Central memory CD8-positive, alpha-beta T cell (primary cell): ENCODE measurements around the gene MTUS2.

Source experiments
- ATAC-seq: fragments of 150-1000 bp; cut with Tn5 transposase; replicated peaks from 2 replicates; pipeline ENCODE4 v1.10.0; 2022; ENCODE audit warnings: mild to moderate bottlenecking, moderate FRiP score, moderate number of reproducible peaks; ENCODE audit not compliant: poor library complexity, severe bottlenecking; ENCODE audit errors: extremely low read depth
- DNase-seq, 2 donors: peaks; one replicate each; pipeline ENCODE4 v3.0.0; 2021; ENCODE audit warnings: low spot score in 2 of 2
- H3K27ac Mint-ChIP-seq: one replicate; pipeline ENCODE4 v1.8.0; 2022; ENCODE audit warnings: low read depth, mild to moderate bottlenecking, moderate library complexity, mixed read lengths
- H3K27me3 Mint-ChIP-seq: one replicate; pipeline ENCODE4 v1.8.0; 2022; ENCODE audit warnings: mixed read lengths
- H3K36me3 Mint-ChIP-seq: one replicate; pipeline ENCODE4 v1.8.0; 2022; ENCODE audit warnings: mild to moderate bottlenecking, moderate library complexity, mixed read lengths; ENCODE audit not compliant: insufficient read depth
- H3K4me1 Mint-ChIP-seq: one replicate; pipeline ENCODE4 v1.8.0; 2022; ENCODE audit warnings: mixed read lengths
- H3K4me3 Mint-ChIP-seq: one replicate; pipeline ENCODE4 v1.8.0; 2022; ENCODE audit warnings: mild to moderate bottlenecking, moderate library complexity, mixed read lengths
- H3K9me3 Mint-ChIP-seq: one replicate; pipeline ENCODE4 v1.8.0; 2022; ENCODE audit warnings: mixed read lengths

The MTUS2 gene

GRCh38 chr13:29021311-29021710 lies 201.2 kb downstream of the MTUS2 start:
- H3K27ac Mint-ChIP-seq: no peak overlapping the region
- H3K4me3 Mint-ChIP-seq: no peak overlapping the region
- no peaks in the 10 kb centered on the region for H3K36me3 Mint-ChIP-seq
- ATAC-seq: no peak
- no peaks in the 10 kb centered on the region for H3K4me1 Mint-ChIP-seq
- peaks cover 5% of the 10 kb centered on the region for H3K9me3 Mint-ChIP-seq
- H3K27me3 Mint-ChIP-seq: no peaks in the 10 kb centered on the region
- no peak for DNase-seq

GRCh38 chr13:29021717-29022116 lies 201.6 kb downstream of the MTUS2 start:
- Mint-ChIP-seq H3K4me1 (no peaks in the 10 kb centered on the region), H3K36me3 (no peaks in the 10 kb centered on the region), H3K9me3 (peaks cover 5% of the 10 kb centered on the region), H3K27me3 (no peaks in the 10 kb centered on the region), H3K4me3 (no peak overlapping the region), H3K27ac (no peak overlapping the region)
- ATAC-seq (no peak), DNase-seq (no peak)

DNA sequence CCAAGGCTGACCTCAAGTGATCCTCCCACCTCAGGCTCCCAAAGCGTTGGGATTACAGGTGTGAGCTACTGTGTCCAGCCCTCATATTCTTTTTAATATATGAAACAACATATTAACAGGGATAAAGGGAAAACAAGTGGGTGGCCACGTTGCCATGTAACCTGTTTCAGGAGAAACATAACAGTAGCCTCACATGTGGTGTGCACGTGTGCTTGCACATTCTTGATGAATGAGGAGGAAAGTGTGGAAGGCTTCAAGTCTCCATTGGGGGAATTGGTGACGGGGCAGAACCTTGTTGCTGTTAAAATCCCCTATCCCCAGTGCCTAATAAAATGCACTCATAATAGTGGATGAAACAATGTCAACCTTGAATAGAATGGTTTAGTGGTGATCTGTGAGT lies 202.3 kb downstream of the MTUS2 start:
- Mint-ChIP-seq H3K9me3 (peaks cover 5% of the 10 kb centered on the region), H3K4me3 (no peak overlapping the region), H3K36me3 (no peaks in the 10 kb centered on the region), H3K27ac (no peak overlapping the region), H3K27me3 (no peaks in the 10 kb centered on the region), H3K4me1 (no peaks in the 10 kb centered on the region)
- DNase-seq (no peak), ATAC-seq (no peak)

DNA sequence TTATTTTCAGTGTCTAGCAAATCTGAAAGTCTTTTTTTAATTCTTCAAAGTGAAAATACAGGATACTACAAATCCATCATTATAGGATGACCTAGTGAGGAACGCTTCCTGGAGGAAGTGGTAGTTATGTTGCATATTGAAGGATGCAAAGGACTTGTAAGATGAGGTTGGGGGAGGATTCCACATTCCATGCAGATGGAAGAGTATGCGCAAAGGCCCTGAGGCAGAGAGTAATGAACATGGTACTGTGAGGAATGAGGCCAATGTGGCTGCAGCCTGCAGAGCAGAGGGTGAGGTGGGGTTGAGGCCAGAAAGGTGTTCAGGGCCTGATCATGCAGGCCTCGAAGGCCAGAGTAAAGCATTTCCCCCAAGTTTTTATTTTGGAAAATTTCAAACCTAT lies 202.8 kb downstream of the MTUS2 start:
- ATAC-seq: no peak
- Mint-ChIP-seq H3K4me1 (no peaks in the 10 kb centered on the region), H3K27ac (no peak overlapping the region), H3K9me3 (peaks cover under 1% of the 10 kb centered on the region), H3K27me3 (no peaks in the 10 kb centered on the region), H3K4me3 (no peak overlapping the region), H3K36me3 (no peaks in the 10 kb centered on the region)
- DNase-seq: no peak

GRCh38 chr13:29024783-29025182 lies 204.6 kb downstream of the MTUS2 start:
- Mint-ChIP-seq H3K27me3 (no peaks in the 10 kb centered on the region), H3K27ac (no peak overlapping the region), H3K4me3 (no peak overlapping the region), H3K9me3 (peaks cover 6% of the 10 kb centered on the region), H3K36me3 (no peaks in the 10 kb centered on the region), H3K4me1 (no peaks in the 10 kb centered on the region)
- DNase-seq (no peak), ATAC-seq (no peak)

DNA sequence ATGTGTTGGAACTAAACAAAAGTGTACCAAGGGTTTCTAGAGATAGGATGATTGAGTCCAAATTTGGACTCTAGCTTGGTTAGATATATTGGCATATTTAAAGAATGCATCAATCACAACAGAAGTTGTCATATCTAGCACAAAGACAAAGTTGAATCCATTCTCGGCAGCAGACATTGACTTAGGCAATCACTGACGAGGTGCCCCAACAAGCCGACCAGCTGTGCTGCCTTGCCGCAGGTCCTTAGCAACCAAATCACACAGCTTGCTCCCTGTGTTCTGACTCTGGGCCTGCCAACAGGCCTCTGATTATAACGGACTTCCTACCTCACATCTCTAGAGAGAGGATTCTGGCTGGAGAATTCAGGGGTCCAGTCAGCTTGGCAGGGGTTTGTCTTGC lies 208.7 kb downstream of the MTUS2 start:
- Mint-ChIP-seq H3K27ac (no peak overlapping the region), H3K27me3 (no peaks in the 10 kb centered on the region), H3K4me3 (no peak overlapping the region), H3K36me3 (no peaks in the 10 kb centered on the region), H3K4me1 (no peaks in the 10 kb centered on the region), H3K9me3 (peaks cover 11% of the 10 kb centered on the region)
- DNase-seq: no peak
- ATAC-seq: no peak

DNA sequence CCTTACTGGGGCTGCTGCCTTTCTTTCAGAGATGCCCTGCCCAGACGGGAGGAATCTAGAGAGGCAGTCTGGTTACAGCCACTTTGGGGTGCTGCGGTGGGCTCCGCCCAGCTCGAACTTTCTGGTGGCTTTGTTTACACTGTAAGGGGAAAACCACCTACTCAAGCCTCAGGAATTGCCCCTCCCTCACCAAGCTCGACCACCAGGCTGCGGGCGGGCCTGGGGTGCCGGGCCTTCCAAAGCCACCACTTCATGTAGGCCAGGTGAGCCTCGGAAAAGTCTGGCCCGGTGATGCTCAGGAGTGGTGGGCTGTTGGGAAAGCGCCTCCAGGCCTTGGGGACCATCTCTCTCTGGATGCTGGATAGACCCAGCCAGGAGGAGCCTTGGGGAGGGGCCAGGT lies 218.6 kb downstream of the MTUS2 start:
- H3K4me3 Mint-ChIP-seq: no peak overlapping the region
- ATAC-seq: no peak
- H3K27ac Mint-ChIP-seq: no peak overlapping the region
- H3K36me3 Mint-ChIP-seq: no peaks in the 10 kb centered on the region
- H3K4me1 Mint-ChIP-seq: no peaks in the 10 kb centered on the region
- no peaks in the 10 kb centered on the region for H3K27me3 Mint-ChIP-seq
- H3K9me3 Mint-ChIP-seq: peaks cover 7% of the 10 kb centered on the region
- DNase-seq: no peak

DNA sequence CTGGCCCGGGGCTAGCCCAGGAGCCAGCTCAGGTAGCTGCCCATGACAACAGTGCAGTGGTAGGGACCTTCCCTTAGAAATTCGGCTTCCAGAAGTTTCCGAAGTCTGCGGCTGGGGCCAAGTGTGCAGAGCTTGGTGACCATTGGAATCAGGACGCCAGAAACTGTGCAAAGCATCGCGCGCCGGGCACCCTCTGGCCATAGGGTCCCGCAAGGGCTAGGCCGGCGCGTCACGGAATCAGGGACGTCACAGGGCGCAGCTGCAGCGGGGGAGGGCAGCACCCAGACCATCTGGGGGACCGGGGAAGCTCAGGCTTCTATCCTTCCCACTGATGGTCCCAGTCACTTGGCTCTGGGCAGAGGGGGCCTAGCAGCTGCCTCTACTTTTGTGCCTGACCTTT lies 219.1 kb downstream of the MTUS2 start:
- no peak for ATAC-seq
- Mint-ChIP-seq H3K27me3 (no peaks in the 10 kb centered on the region), H3K4me1 (no peaks in the 10 kb centered on the region), H3K36me3 (no peaks in the 10 kb centered on the region), H3K9me3 (peaks cover 7% of the 10 kb centered on the region), H3K27ac (no peak overlapping the region), H3K4me3 (no peak overlapping the region)
- DNase-seq: no peak

DNA sequence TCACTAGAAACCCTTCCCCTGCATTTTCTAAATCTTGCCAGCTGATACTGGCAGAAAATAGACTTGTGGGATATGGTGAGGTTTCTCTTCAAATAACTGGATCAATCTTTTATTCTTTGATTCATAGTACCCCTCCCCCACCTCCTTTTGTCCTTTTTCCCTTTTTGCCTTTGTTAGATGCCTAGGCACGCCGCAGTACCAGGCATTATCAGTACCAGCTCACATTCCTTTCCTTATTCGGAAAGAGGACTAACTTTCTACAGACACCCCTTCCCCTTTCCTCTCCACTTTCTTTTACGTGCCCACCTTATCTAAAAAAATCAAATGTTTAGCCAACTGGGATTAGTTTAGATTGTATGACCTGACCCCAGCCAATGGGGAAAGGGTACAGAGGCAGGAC lies 226.4 kb downstream of the MTUS2 start:
- Mint-ChIP-seq H3K27ac (no peak overlapping the region), H3K27me3 (peaks cover 8% of the 10 kb centered on the region), H3K4me1 (no peaks in the 10 kb centered on the region), H3K9me3 (peaks cover 23% of the 10 kb centered on the region), H3K36me3 (no peaks in the 10 kb centered on the region), H3K4me3 (no peak overlapping the region)
- ATAC-seq (no peak), DNase-seq (no peak)

- peaks cover 24% of the 10 kb centered on the region for H3K9me3 Mint-ChIP-seq
- H3K27ac Mint-ChIP-seq: no peak overlapping the region
- H3K4me1 Mint-ChIP-seq: no peaks in the 10 kb centered on the region
- no peak for ATAC-seq
- H3K27me3 Mint-ChIP-seq: peaks cover 8% of the 10 kb centered on the region
- no peak overlapping the region for H3K4me3 Mint-ChIP-seq
- H3K36me3 Mint-ChIP-seq: no peaks in the 10 kb centered on the region
- DNase-seq: no peak
These were observed 229.4 kb downstream of the MTUS2 start for GRCh38 chr13:29049524-29049923.

DNA sequence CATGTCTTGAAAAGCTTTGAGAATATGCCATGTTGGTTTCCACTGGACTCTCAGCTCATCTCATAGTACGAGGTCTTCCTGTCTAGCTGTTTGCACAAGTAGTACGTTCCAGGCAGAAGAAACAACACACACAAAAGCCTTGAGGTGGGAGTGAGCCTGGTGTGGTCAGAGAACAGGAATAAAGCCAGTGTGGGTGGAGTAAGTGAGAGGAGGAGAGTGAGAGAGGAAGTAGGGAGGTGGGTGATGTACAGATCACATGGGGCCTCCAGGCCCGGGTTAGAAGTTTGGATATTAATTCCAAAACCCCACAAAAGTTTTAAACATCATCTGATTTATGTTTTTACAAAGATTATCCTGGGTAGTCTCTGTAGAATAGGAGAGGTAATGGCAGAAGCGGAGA lies 230.6 kb downstream of the MTUS2 start:
- no peak overlapping the region for H3K27ac Mint-ChIP-seq
- DNase-seq (no peak), ATAC-seq (no peak)
- no peak overlapping the region for H3K4me3 Mint-ChIP-seq
- H3K9me3 Mint-ChIP-seq: peaks cover 24% of the 10 kb centered on the region
- no peaks in the 10 kb centered on the region for H3K4me1 Mint-ChIP-seq
- peaks cover 2% of the 10 kb centered on the region for H3K36me3 Mint-ChIP-seq
- peaks cover 8% of the 10 kb centered on the region for H3K27me3 Mint-ChIP-seq

DNA sequence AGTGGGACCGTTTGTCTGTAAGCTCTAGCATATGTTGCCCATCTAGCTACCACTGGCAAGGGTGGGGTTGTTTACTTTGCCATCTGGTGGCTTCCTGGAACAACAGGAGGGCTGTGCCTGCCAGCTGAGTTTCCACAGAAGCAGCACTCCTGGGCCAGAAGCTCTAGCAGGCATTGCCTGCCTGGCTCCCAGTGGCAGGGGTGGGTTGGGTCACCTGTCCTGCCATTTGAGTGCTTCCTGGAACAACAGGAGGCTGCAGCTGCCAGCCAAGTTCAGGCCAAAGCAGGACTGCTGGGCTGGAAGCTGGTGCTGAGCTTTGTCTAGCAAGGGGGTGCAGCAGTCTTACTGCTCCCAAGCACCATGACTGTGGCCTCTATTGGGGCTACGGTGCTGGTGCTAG lies 239.7 kb downstream of the MTUS2 start:
- ATAC-seq: no peak
- no peak for DNase-seq
- Mint-ChIP-seq H3K4me3 (no peak overlapping the region), H3K36me3 (peaks cover 2% of the 10 kb centered on the region), H3K4me1 (no peaks in the 10 kb centered on the region), H3K9me3 (peaks cover 26% of the 10 kb centered on the region), H3K27ac (no peak overlapping the region), H3K27me3 (no peaks in the 10 kb centered on the region)

DNA sequence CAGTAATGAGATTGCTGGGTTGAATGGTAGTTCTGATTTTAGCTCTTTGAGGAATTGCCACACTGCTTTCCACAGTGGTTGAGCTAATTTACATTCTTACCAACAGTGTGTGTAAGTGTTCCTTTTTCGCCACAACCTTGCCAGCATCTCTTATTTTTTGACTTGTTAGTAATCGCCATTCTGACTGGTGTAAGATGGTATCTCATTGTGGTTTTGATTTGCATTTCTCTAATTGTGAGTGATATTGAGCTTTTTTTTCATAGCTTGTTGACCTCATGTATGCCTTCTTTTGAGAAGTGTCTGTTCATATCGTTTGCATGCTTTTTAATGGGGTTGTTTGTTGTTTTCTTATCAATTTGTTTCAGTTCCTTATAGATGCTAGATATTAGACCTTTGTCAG lies 245.0 kb downstream of the MTUS2 start:
- Mint-ChIP-seq H3K4me1 (no peaks in the 10 kb centered on the region), H3K27ac (no peak overlapping the region), H3K36me3 (no peaks in the 10 kb centered on the region), H3K4me3 (no peak overlapping the region), H3K27me3 (no peaks in the 10 kb centered on the region), H3K9me3 (peaks cover 13% of the 10 kb centered on the region)
- ATAC-seq: no peak
- DNase-seq: no peak

GRCh38 chr13:29067306-29067945 lies 247.3 kb downstream of the MTUS2 start:
- Mint-ChIP-seq H3K27me3 (no peaks in the 10 kb centered on the region), H3K36me3 (no peaks in the 10 kb centered on the region), H3K9me3 (peaks cover 4% of the 10 kb centered on the region), H3K27ac (no peak overlapping the region), H3K4me1 (no peaks in the 10 kb centered on the region), H3K4me3 (no peak overlapping the region)
- DNase-seq: no peak
- no peak for ATAC-seq
